ENCODE data around the gene PNMA8B. TPM values are rescaled to one million over a fixed set of nuclear protein-coding genes. Genes with fewer than 3 reads are reported as not detected.

PNMA8B gene
- total RNA-seq, 1 donor from 2014 or later, result 0.18 TPM

DNA sequence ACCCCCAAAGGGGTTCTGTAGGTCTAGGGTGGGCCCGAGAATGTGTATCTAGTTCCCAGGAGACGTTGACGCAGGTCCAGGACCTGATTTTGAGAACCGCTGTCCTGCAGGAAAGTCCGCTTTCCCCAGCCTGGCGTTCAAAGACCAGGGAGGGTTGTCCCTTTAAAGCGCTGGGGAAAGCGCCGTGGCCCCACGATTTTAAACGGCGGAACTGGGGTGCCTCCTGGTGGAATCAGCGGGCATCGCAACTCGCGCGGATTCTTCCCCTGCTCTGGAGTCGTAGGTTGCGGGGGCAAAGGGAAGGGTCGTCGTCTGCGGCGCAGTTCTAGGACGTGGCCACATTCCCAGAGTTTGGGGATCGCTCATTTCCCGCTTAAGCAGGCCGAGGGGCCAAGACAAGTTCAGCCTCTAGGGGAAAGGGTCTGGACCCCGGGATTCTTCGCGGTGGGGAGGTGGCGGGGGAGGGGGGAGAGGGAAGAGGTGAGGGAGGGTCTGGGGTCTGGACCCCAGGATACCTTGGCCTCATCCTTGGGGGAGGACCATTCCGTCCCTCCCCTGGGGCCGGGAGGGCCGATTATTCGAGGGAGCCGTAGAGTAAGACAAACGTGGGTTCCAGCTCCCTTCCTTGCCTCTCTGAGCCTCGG lies 7.7 kb downstream of the PNMA8B start:
- no peak for DNase-seq (ENCODE audit: extremely low read depth, low read depth, low spot score)

DNA sequence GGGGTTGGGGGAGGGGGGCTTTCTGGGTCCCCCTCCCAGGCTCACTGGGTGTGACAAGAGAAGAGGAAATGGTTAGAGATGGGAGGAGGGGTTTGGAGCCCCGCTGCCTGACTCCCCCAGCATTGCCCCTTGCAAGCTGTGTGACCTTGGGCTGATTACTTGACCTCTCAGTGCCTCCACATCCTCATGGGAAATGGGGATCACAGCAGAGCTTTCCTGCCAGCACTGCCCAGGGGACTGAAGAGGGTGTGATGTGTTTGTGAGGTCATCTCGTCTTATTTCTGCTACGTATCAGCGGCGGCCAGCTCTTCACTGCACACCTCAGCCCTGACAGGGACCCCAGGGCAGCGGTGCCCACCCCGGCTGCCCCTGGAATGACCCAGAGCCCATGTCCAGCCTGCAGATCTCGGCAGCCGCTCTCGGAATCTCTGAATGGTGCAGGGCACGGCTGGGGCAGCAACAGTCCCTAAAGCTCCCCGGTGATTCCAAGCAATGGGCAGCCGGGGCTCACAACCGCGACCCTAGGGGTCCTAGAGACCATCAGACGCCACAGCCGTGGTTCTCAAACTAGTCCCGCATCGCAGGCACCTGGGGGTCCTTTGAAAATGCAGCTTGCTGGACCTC lies 8.4 kb downstream of the PNMA8B start:
- no peak for DNase-seq (ENCODE audit: extremely low read depth, low read depth, low spot score)

DNA sequence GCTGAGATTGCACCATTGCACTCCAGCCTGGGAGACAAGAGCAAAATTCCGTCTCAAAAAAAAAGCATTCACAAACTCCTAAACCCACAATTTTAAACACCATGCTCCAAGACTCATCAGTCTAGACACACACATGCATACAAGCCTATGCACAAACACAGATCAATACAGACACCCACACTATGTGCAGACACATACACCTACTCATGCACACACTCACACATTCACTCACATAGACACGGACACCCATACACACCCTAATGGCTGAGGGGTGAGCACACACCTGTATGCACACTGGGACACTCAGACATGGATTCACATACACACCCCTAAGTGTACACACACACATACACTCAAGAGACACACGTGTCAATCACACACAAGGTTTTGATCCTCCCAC lies 9.3 kb downstream of the PNMA8B start:
- DNase-seq (ENCODE audit: extremely low read depth, low read depth, low spot score), result no peak

GRCh38 chr19:46484656-46485055 lies 11.0 kb downstream of the PNMA8B start:
- DNase-seq (ENCODE audit: extremely low read depth, low read depth, low spot score), result no peak

DNA sequence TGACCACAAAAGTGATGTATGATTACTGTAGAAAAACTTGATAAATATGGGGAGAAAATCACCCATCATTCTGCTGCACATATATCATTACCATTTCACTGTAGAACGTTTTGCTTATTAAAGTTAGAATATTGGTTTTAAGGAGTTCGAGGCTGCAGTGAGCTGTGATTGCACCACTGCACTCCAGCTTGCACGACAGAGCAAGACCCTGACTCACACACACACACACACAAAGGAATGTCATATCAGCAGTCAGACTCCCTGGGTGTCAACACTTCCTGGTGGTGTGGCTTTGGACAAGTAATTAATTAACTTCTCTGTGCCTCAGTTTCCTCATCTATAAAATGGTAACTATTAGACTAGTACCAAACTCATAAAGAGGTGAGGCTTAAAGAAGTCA lies 13.0 kb downstream of the PNMA8B start:
- DNase-seq (ENCODE audit: extremely low read depth, low read depth, low spot score), result no peak

- DNase-seq (ENCODE audit: extremely low read depth, low read depth, low spot score), result no peak
Observed at GRCh38 chr19:46481947-46482346, 13.7 kb downstream of the PNMA8B start.

- DNase-seq (ENCODE audit: extremely low read depth, low read depth, low spot score), result no peak
Observed at GRCh38 chr19:46481223-46481848, 14.3 kb downstream of the PNMA8B start.

DNA sequence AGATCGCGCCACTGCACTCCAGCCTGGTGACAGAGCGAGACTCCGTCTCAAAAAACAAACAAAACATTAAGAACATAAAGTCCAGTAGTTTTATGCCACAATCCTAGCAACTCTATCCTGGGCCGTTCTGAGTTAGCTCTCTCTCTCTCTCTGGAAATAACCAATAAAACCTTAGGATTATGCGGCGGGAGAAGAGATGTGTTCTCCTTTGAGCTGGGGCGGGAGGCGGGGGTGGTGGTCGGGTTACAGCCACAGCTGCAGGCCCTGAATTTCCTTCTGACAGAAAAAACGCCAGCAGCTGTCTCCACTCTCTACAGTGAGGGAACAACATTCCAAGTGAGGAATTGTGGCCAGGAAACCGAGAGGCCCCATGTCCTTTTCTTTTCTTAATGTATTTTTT lies 15.3 kb downstream of the PNMA8B start:
- no peak for DNase-seq (ENCODE audit: extremely low read depth, low read depth, low spot score)

DNA sequence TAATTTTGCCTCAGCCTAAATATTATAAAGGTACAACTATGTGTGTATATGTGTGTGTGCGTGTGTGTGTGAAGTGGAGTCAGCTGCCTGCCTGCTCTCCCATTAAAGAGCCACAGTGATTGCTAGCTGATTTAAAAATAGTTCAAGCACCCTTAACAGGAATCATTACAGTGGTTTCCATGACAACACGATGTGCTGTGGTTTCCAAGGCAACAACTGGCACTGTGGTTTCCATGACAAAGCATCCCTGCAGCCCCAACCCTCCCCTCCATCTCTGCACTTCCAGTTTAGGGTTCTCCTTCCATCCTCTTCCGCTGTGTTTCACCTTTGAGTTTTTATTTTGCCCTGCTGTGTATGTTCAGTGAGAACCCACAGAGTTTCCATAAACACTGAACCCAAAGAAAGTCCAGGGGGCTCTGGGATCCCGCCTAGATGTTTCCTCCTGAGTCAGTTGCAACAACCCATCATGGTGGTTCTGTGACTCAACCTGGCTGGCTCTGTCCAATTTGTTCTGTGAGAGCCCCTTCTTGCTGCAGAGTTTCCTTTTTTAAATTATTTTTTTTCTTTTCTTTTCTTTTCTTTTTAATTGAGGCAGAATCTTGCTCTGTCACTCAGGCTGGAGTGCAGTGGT lies 17.2 kb downstream of the PNMA8B start:
- no peak for DNase-seq (ENCODE audit: extremely low read depth, low read depth, low spot score)

DNA sequence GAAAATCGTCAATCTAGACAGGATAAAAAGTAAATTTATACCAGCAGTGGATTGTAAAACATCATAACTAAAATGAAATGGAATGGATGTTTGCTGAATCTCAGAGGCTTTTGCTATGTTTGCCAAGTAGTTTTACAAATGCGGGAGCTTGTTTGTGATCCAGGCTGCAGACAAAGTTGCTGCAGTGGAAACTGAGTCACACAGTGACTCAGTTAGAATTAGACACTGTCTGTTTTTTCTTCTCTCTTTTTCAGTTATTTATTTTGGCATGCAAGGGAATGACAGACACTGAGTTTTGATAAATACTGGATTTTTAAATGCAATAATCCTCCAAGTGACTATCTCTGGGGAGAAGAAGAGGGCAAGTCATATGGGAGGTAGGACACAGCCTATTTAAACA lies 19.7 kb downstream of the PNMA8B start:
- DNase-seq (ENCODE audit: extremely low read depth, low read depth, low spot score), result no peak

- no peak for DNase-seq (ENCODE audit: extremely low read depth, low read depth, low spot score)
Observed at GRCh38 chr19:46474211-46474610, 21.5 kb downstream of the PNMA8B start.

DNA sequence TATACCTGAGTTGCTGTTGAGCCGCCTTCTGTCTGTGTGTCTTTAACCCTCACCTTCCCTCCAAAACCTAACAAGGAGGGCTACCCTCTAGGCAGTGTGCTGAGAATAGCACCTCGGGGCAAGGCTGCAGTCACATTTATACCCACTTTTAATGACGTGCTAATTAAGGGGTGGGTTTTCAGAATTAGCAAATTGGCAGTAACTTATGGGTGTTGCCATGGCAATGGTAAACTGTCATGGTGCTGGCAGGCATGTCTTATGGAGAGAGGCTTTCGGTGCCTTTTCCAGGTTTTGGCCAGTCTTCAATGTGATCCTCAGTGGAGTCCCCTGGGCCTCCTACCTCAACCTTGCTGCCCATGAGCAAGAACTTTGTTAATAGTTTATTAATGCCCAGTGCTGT lies 23.1 kb downstream of the PNMA8B start:
- no peak for DNase-seq (ENCODE audit: extremely low read depth, low read depth, low spot score)

- DNase-seq (ENCODE audit: extremely low read depth, low read depth, low spot score), result no peak
Observed at GRCh38 chr19:46471811-46472543, 23.7 kb downstream of the PNMA8B start.

DNA sequence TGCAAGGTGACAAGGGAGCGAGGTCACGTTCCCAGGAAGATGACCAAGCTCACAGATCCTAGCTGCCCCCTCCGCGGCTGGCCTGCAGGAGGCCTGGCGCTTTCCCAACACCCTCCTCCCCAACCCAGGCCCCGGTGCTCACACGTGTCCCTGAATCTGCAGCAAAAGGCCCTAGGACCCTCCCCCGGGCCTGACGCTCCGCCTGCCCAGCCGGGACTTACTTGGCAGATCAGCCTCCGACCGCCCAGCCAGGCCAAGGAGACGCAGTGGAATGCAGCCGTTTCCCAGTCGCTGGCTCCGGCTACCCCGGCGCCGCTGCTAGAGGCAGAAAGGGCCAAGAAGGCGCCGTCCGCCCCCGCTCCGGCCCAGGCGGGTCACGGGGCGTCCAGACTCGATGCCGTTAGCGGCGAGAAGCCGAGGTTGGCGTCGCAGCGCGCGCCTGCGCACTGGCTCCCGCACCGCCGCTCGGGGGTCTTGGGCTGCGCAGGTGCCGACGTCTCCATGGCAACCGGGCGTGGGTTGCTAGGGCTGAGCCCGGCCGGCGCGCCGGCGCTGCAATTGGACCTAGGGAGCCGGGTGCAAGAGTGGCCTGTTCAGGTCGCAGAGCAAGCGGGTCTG lies 24.4 kb downstream of the PNMA8B start, which contains the start of gene PNMA8A:
TSS of gene PNMA8A (minus strand) at position 448 of the 618 bp plus-strand sequence. CDS start 528 bp downstream, outside the sequence.
- no peak for DNase-seq (ENCODE audit: extremely low read depth, low read depth, low spot score)

GRCh38 chr19:46470376-46470775 lies 25.3 kb downstream of the PNMA8B start:
- DNase-seq (ENCODE audit: extremely low read depth, low read depth, low spot score), result no peak

GRCh38 chr19:46469541-46470185 lies 26.0 kb downstream of the PNMA8B start:
- DNase-seq (ENCODE audit: extremely low read depth, low read depth, low spot score), result no peak

DNA sequence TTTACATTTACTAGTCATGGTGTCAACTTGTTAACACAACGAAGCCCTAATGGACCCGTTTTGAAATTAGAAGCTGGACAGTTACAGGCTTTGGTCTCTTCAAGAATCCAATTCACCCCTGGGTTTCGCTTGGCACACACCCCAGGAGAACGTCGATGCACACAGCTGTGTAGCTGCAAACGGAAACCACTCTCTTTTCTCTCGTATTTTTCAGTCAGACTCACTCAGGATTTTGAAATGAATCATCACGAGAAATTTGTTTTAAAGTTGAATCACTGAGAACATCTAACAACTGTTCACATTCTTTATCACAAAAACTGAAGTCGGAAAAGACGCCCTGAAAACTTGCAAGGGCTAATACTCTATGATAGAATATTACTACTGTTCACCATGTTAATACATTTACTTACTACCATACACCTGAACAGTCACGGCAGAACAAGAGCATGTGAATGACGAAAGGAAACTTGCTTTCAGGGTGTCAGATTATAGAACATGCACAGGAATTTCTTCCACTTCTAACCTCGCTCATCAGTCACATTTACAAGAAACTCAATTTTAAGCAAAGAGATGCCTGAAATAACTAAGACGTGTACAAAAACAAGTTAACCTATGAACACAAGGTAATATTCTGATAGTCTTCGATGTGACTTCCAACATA lies 29.0 kb downstream of the PNMA8B start:
- no peak for DNase-seq (ENCODE audit: extremely low read depth, low read depth, low spot score)

DNA sequence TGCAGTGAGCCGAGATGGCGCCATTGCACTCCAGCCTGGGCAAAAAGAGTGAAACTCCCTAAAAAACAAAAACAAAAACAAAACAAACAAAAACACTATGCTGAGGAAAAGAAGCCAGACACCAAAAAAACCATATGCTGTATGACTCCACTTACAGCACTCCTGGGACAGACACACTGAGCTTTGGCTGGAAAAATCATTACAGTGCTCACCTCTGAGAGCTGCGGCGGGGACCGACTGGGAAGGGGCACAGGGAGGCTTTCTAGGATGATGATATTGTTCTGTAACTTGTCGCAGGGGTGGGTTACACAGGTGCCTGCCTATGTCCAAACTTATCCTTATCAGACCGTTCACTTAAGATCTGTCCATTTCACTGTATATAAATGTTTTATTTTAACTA lies 32.2 kb downstream of the PNMA8B start:
- no peak for DNase-seq (ENCODE audit: extremely low read depth, low read depth, low spot score)

DNA sequence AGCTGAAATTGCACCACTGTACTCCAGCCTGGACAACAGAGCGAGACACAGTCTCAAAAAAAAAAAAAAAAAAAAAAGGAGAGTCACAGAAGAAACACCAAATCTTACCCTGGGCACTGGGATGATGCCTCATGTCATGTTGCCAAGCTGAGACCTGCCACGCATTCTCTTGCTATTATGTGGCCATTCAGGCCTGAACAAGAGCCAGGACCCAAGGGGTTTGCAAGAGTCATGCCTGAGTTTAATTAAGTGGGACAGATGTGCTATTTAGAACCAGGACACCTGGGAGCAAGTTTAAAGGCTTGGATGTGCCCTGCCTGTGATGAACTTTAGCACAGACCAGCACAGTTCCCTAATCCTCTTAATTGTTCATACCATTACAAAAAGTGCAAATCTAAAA lies 34.1 kb downstream of the PNMA8B start:
- no peak for DNase-seq (ENCODE audit: extremely low read depth, low read depth, low spot score)

- DNase-seq (ENCODE audit: extremely low read depth, low read depth, low spot score), result no peak
Observed at GRCh38 chr19:46460981-46461380, 34.7 kb downstream of the PNMA8B start.

Measured in glomerular endothelial cell (primary cell).